SU-DHL-6 (cell line): ENCODE measurements around the gene DALRD3.
A peak's percentile ranks its signal among the peaks of the same experiment; 100 is the strongest.

Source experiments
- H2AFZ ChIP-seq: fragments of 200-600 bp; sonication (generic); 2 replicates; pipeline ENCODE4 v1.6.1; 2014; ENCODE audit warnings: low read depth, mild to moderate bottlenecking, moderate library complexity, mixed read lengths, antibody characterized with exemption, low read length; ENCODE audit not compliant: severe bottlenecking
- H3F3A ChIP-seq: fragments of 200-600 bp; shearing (Covaris generic); 2 replicates; pipeline ENCODE4 v1.6.0; 2016; ENCODE audit warnings: antibody characterized with exemption, mild to moderate bottlenecking; ENCODE audit not compliant: insufficient read depth
- H3K27ac ChIP-seq: fragments of 200-600 bp; sonication (generic); 2 replicates; pipeline ENCODE4 v1.5.1; 2016; ENCODE audit warnings: low read depth, mild to moderate bottlenecking, low read length, moderate library complexity, mixed read lengths
- H3K27me3 ChIP-seq: fragments of 200-600 bp; sonication (generic), shearing (Covaris generic); 2 replicates; pipeline ENCODE4 v1.6.0; 2014; ENCODE audit warnings: mild to moderate bottlenecking, low read length
- H3K36me3 ChIP-seq: fragments of 200-600 bp; sonication (generic); 2 replicates; pipeline ENCODE4 v1.6.1; 2014; ENCODE audit warnings: mild to moderate bottlenecking, low read length, mixed read lengths
- H3K4me2 ChIP-seq: fragments of 300-600, 200-600 bp; shearing (Covaris generic), sonication (generic); 2 replicates; pipeline ENCODE4 v1.6.0; 2014; ENCODE audit warnings: low read length, low read depth, mild to moderate bottlenecking; ENCODE audit not compliant: poor library complexity, severe bottlenecking
- H3K4me3 ChIP-seq: fragments of 200-600 bp; sonication (generic); 2 replicates; pipeline ENCODE4 v1.5.1; 2014; ENCODE audit warnings: antibody characterized with exemption, low read length, mild to moderate bottlenecking, mixed read lengths; ENCODE audit not compliant: insufficient read depth, poor library complexity, severe bottlenecking
- H3K79me2 ChIP-seq: fragments of 200-600 bp; sonication (generic); 2 replicates; pipeline ENCODE4 v1.6.1; 2014; ENCODE audit warnings: mild to moderate bottlenecking, low read length, moderate library complexity; ENCODE audit not compliant: insufficient read depth
- H3K9ac ChIP-seq: fragments of 200-600 bp; sonication (generic); 2 replicates; pipeline ENCODE4 v1.7.0; 2014; ENCODE audit warnings: mild to moderate bottlenecking, low read length
- H3K9me2 ChIP-seq: fragments of 200-600 bp; sonication (generic); replicated peaks from 2 replicates; pipeline ENCODE4 v1.6.1; 2014; ENCODE audit warnings: low read length; ENCODE audit not compliant: insufficient read depth
- H3K9me3 ChIP-seq: fragments of 200-600 bp; sonication (generic); 2 replicates; pipeline ENCODE4 v1.6.1; 2014; ENCODE audit warnings: low read length, mixed read lengths; ENCODE audit not compliant: insufficient read depth
- H4K20me1 ChIP-seq: fragments of 200-600 bp; sonication (generic); 2 replicates; pipeline ENCODE4 v1.6.1; 2014; ENCODE audit warnings: low read depth, mild to moderate bottlenecking, antibody characterized with exemption, low read length, moderate library complexity, mixed read lengths
- CTCF ChIP-seq: fragments of 200-600 bp; sonication (generic); IDR thresholded peaks from one replicate; pipeline ENCODE4 v1.5.1; 2017; ENCODE audit warnings: antibody characterized with exemption, mild to moderate bottlenecking, low read length, moderate library complexity; ENCODE audit not compliant: insufficient read depth, poor library complexity, severe bottlenecking
- EZH2phosphoT487 ChIP-seq: fragments of 200-600 bp; sonication (generic), shearing (Covaris generic); conservative IDR thresholded peaks from 2 replicates; pipeline ENCODE4 v1.6.1; 2018; ENCODE audit warnings: mild to moderate bottlenecking, antibody characterized with exemption, low read length, moderate library complexity, mixed read lengths

The DALRD3 gene

GRCh38 chr3:49034650-49035049 is 16.3 kb upstream of the DALRD3 start:
- H3K36me3 ChIP-seq, result peaks cover 12% of the 10 kb centered on the region
- H3K4me2 ChIP-seq, result no peak overlapping the region
- TF ChIP-seq CTCF (no peak), EZH2phosphoT487 (no peak)
- H3K27me3 ChIP-seq, result no peaks in the 10 kb centered on the region
- H2AFZ ChIP-seq, result no peak overlapping the region
- H3K4me3 ChIP-seq, result no peak overlapping the region
- no peaks in the 10 kb centered on the region for H4K20me1 ChIP-seq
- H3K9ac ChIP-seq, result no peak overlapping the region
- H3K79me2 ChIP-seq, result peaks cover 4% of the 10 kb centered on the region; the same call in 1 of the 2 replicates
- H3F3A ChIP-seq, result peaks cover 17% of the 10 kb centered on the region
- no peaks in the 10 kb centered on the region for H3K9me3 ChIP-seq
- H3K9me2 ChIP-seq, result no peaks in the 10 kb centered on the region
- no peak overlapping the region for H3K27ac ChIP-seq

GRCh38 chr3:49032646-49033304 is 14.4 kb upstream of the DALRD3 start:
- Histone ChIP-seq H3K36me3 (peaks cover 12% of the 10 kb centered on the region), H2AFZ (no peak overlapping the region), H3F3A (peaks cover 19% of the 10 kb centered on the region), H4K20me1 (no peaks in the 10 kb centered on the region), H3K27ac (no peak overlapping the region), H3K4me2 (no peak overlapping the region), H3K9ac (no peak overlapping the region), H3K9me2 (no peaks in the 10 kb centered on the region), H3K4me3 (no peak overlapping the region), H3K27me3 (no peaks in the 10 kb centered on the region), H3K9me3 (no peaks in the 10 kb centered on the region), H3K79me2 (peaks cover 17% of the 10 kb centered on the region)
- TF ChIP-seq EZH2phosphoT487, result no peak
- TF ChIP-seq CTCF, result no peak

- Histone ChIP-seq H4K20me1 (no peaks in the 10 kb centered on the region), H3K9ac (no peak overlapping the region), H3K79me2 (peaks cover 19% of the 10 kb centered on the region), H3K27ac (no peak overlapping the region), H3K9me3 (no peaks in the 10 kb centered on the region), H3K4me2 (no peak overlapping the region), H3K9me2 (no peaks in the 10 kb centered on the region), H2AFZ (no peak overlapping the region), H3K4me3 (no peak overlapping the region), H3K36me3 (peaks cover 23% of the 10 kb centered on the region), H3F3A (peaks cover 18% of the 10 kb centered on the region), H3K27me3 (no peaks in the 10 kb centered on the region)
- TF ChIP-seq EZH2phosphoT487 (no peak), CTCF (no peak)
Measured at GRCh38 chr3:49030321-49030720, 11.9 kb upstream of the DALRD3 start.

GRCh38 chr3:49029563-49029884 is 11.1 kb upstream of the DALRD3 start:
- Histone ChIP-seq H3K4me3 (no peak overlapping the region), H3K9me3 (no peaks in the 10 kb centered on the region), H3K4me2 (peak overlapping the region; percentile 54), H3K79me2 (peaks cover 19% of the 10 kb centered on the region), H3K27me3 (no peaks in the 10 kb centered on the region), H3K36me3 (peaks cover 16% of the 10 kb centered on the region), H3K9me2 (no peaks in the 10 kb centered on the region), H3F3A (peaks cover 18% of the 10 kb centered on the region), H3K27ac (peak overlapping the region; percentile 49), H2AFZ (no peak overlapping the region), H4K20me1 (no peaks in the 10 kb centered on the region), H3K9ac (peak overlapping the region; percentile 83)
- no peak for TF ChIP-seq EZH2phosphoT487
- no peak for TF ChIP-seq CTCF
